Smooth muscle cell (in vitro differentiated cells): ENCODE data around the gene ETV6. TPM values are rescaled to one million over a fixed set of nuclear protein-coding genes. Genes with fewer than 3 reads are reported as not detected.
A peak's percentile ranks its signal among the peaks of the same experiment; 100 is the strongest.

ENCODE experiments used
- DNase-seq: peaks from one replicate; lab custom pipeline; 2025; ENCODE audit not compliant: unreplicated experiment; lab: John Stamatoyannopoulos, UW
- H2AFZ ChIP-seq: fragments of 200-600 bp; sonication (generic); 2 replicates; pipeline ENCODE4 v1.6.0; 2016; ENCODE audit warnings: antibody characterized with exemption, low read depth, mild to moderate bottlenecking
- H3F3A ChIP-seq: fragments of 200-600 bp; sonication (generic); 2 replicates; pipeline ENCODE4 v1.6.0; 2017; ENCODE audit warnings: antibody characterized with exemption, low read depth
- H3K27ac ChIP-seq: fragments of 200-600 bp; sonication (generic); 2 replicates; pipeline ENCODE4 v1.5.1; 2016; ENCODE audit warnings: low read depth, mild to moderate bottlenecking
- H3K27me3 ChIP-seq: fragments of 200-600 bp; sonication (generic); 2 replicates; pipeline ENCODE4 v1.6.1; 2016; ENCODE audit warnings: low read depth, mild to moderate bottlenecking
- H3K36me3 ChIP-seq: fragments of 200-600 bp; sonication (generic); 2 replicates; pipeline ENCODE4 v1.5.1; 2016; ENCODE audit warnings: low read depth
- H3K4me1 ChIP-seq: fragments of 200-600 bp; sonication (generic); 2 replicates; pipeline ENCODE4 v1.5.1; 2016; ENCODE audit warnings: low read depth
- H3K4me2 ChIP-seq: fragments of 200-600 bp; sonication (generic); 2 replicates; pipeline ENCODE4 v1.6.0; 2016; ENCODE audit warnings: mild to moderate bottlenecking
- H3K4me3 ChIP-seq: fragments of 200-600 bp; sonication (generic); 2 replicates; pipeline ENCODE4 v1.5.1; 2016; ENCODE audit warnings: mild to moderate bottlenecking
- H3K79me2 ChIP-seq: fragments of 200-600 bp; sonication (generic); 2 replicates; pipeline ENCODE4 v1.6.0; 2016; ENCODE audit warnings: low read depth, mild to moderate bottlenecking
- H3K9ac ChIP-seq: fragments of 200-600 bp; sonication (generic); 2 replicates; pipeline ENCODE4 v1.6.0; 2016; ENCODE audit warnings: low read depth
- H3K9me3 ChIP-seq: fragments of 200-600 bp; sonication (generic); replicated peaks from 2 replicates; pipeline ENCODE4 v1.5.1; 2016; ENCODE audit warnings: low read depth
- H4K20me1 ChIP-seq: fragments of 200-600 bp; sonication (generic); 2 replicates; pipeline ENCODE4 v1.6.0; 2016; ENCODE audit warnings: low read depth
- CTCF ChIP-seq: fragments of 200-600 bp; sonication (generic); IDR thresholded peaks from 2 replicates; pipeline ENCODE4 v1.5.1; 2017; ENCODE audit warnings: borderline replicate concordance, mild to moderate bottlenecking, antibody characterized with exemption; ENCODE audit not compliant: insufficient read depth, poor library complexity, severe bottlenecking
- WGBS: methylation state at CpG from one replicate; pipeline ENCODE4 v1.1.7; 2016; ENCODE audit warnings: low lambda C conversion rate; 5-methylcytosine and 5-hydroxymethylcytosine counted together
- polyA plus RNA-seq: library from polyadenylated mRNA; unstranded; fragments of >200 nt; fragmentation: Nextera tagmentation; extraction: Ambion mirVana; gene quantifications from 2 replicates; pipeline ENCODE4 v1.2.1, GENCODE V29; 2016
- total RNA-seq: library from RNA; depleted of rRNA; stranded (reverse); fragments of >200 nt; gene quantifications from 2 replicates; pipeline ENCODE4 v1.2.3, GENCODE V29; 2014

The ETV6 gene
- total and polyA plus RNA-seq, 2 experiments from 2014 or later, result 11.5 to 23.8 TPM

GRCh38 chr12:11827091-11828061, 177.9 kb downstream of the ETV6 start:
- Histone ChIP-seq H3K27me3 (no peaks in the 10 kb centered on the region), H3K9me3 (no peaks in the 10 kb centered on the region), H3K9ac (peak overlapping the region; percentile 82), H4K20me1 (peaks cover 6% of the 10 kb centered on the region), H3K79me2 (peaks cover 24% of the 10 kb centered on the region), H3K4me1 (peaks cover 62% of the 10 kb centered on the region), H3K36me3 (no peaks in the 10 kb centered on the region), H3K4me3 (no peak overlapping the region), H3K4me2 (peak overlapping the region; percentile 81), H3F3A (peaks cover 20% of the 10 kb centered on the region), H2AFZ (no peak overlapping the region), H3K27ac (peak overlapping the region; percentile 95)
- WGBS, result 21% methylated on average over 17 of the region's 17 CpGs
- no peak for TF ChIP-seq CTCF
- no peak for DNase-seq

- no peak for DNase-seq
- Histone ChIP-seq H3K27me3 (no peaks in the 10 kb centered on the region), H2AFZ (no peak overlapping the region), H4K20me1 (peaks cover 21% of the 10 kb centered on the region), H3K4me3 (no peak overlapping the region), H3K36me3 (no peaks in the 10 kb centered on the region), H3K4me1 (peaks cover 46% of the 10 kb centered on the region), H3K4me2 (no peak overlapping the region), H3K27ac (peak overlapping the region; percentile 54), H3K79me2 (peaks cover 35% of the 10 kb centered on the region), H3F3A (peaks cover 24% of the 10 kb centered on the region), H3K9ac (no peak overlapping the region), H3K9me3 (no peaks in the 10 kb centered on the region)
- WGBS, result 51% methylated on average over 4 of the region's 4 CpGs
- TF ChIP-seq CTCF, result no peak
These were observed 180.3 kb downstream of the ETV6 start for GRCh38 chr12:11829764-11830194.

GRCh38 chr12:11830307-11830801, 180.9 kb downstream of the ETV6 start:
- WGBS, result 81% methylated on average over 5 of the region's 5 CpGs
- Histone ChIP-seq H3K9ac (no peak overlapping the region), H4K20me1 (peaks cover 22% of the 10 kb centered on the region), H3F3A (peaks cover 24% of the 10 kb centered on the region), H3K4me2 (no peak overlapping the region), H3K27ac (peak overlapping the region; percentile 54), H3K9me3 (no peaks in the 10 kb centered on the region), H3K79me2 (peaks cover 39% of the 10 kb centered on the region), H2AFZ (no peak overlapping the region), H3K36me3 (no peaks in the 10 kb centered on the region), H3K4me3 (no peak overlapping the region), H3K4me1 (peaks cover 40% of the 10 kb centered on the region), H3K27me3 (no peaks in the 10 kb centered on the region)
- DNase-seq, result no peak
- TF ChIP-seq CTCF, result no peak
